ENCODE results near the gene RALGAPA2. TPM values are rescaled to one million over a fixed set of nuclear protein-coding genes. Genes with fewer than 3 reads are reported as not detected.

Gene RALGAPA2
- total and polyA plus RNA-seq, 5 donors from 2014 or later = 4.7 to 28.8 (median 6.2) TPM

GRCh38 chr20:20692587-20692986 lies 19.9 kb downstream of the RALGAPA2 start:
- Mint-ChIP-seq H3K4me1 (peaks cover 0 to 45% (median 27%) of the 10 kb centered on the region in 4 donors), H3K27me3 (peaks cover 4% of the 10 kb centered on the region), H3K36me3 (peaks cover 12% of the 10 kb centered on the region), H3K9me3 (no peaks in the 10 kb centered on the region), H3K4me3 (no peak overlapping the region), H3K27ac (no peak overlapping the region)
- H3K27me3 ChIP-seq (ENCODE audit: control insufficient read depth, insufficient read depth, low read length) = no peaks in the 10 kb centered on the region
- H3K27ac ChIP-seq (ENCODE audit: insufficient read depth, low read length, poor library complexity, severe bottlenecking) = no peak overlapping the region
- ATAC-seq (ENCODE audit: low read depth in 2 of 2) (no peak), DNase-seq (no peak)
- H3K4me3 ChIP-seq (ENCODE audit: low read depth, low read length) = no peak overlapping the region
- no peaks in the 10 kb centered on the region for H3K4me1 ChIP-seq (ENCODE audit: control insufficient read depth, insufficient read depth, low read length, poor library complexity, severe bottlenecking)
- H3K36me3 ChIP-seq (ENCODE audit: control insufficient read depth, insufficient read depth, low read length) = no peaks in the 10 kb centered on the region
- no peaks in the 10 kb centered on the region for H3K9me3 ChIP-seq (ENCODE audit: control insufficient read depth in 2 of 2, low read length in 2 of 2)

- Histone ChIP-seq H3K27me3 (ENCODE audit: control insufficient read depth, insufficient read depth, low read length) (no peaks in the 10 kb centered on the region), H3K4me1 (ENCODE audit: control insufficient read depth, insufficient read depth, low read length, poor library complexity, severe bottlenecking) (no peaks in the 10 kb centered on the region), H3K9me3 (ENCODE audit: control insufficient read depth in 2 of 2, low read length in 2 of 2) (no peaks in the 10 kb centered on the region), H3K27ac (ENCODE audit: insufficient read depth, low read length, poor library complexity, severe bottlenecking) (no peak overlapping the region), H3K4me3 (ENCODE audit: low read depth, low read length) (no peak overlapping the region), H3K36me3 (ENCODE audit: control insufficient read depth, insufficient read depth, low read length) (no peaks in the 10 kb centered on the region)
- H3K4me1 Mint-ChIP-seq = peaks cover 0 to 50% (median 27%) of the 10 kb centered on the region in 4 donors
- H3K27ac Mint-ChIP-seq = no peak overlapping the region
- no peak for DNase-seq
- no peak for ATAC-seq (ENCODE audit: low read depth in 2 of 2)
- H3K27me3 Mint-ChIP-seq = peaks cover 4% of the 10 kb centered on the region
- no peaks in the 10 kb centered on the region for H3K9me3 Mint-ChIP-seq
- peaks cover 10% of the 10 kb centered on the region for H3K36me3 Mint-ChIP-seq
- no peak overlapping the region for H3K4me3 Mint-ChIP-seq
Observed at GRCh38 chr20:20691477-20692235, 20.8 kb downstream of the RALGAPA2 start.

- Mint-ChIP-seq H3K27me3 (no peaks in the 10 kb centered on the region), H3K27ac (no peak overlapping the region), H3K4me1 (peaks cover 0 to 49% (median 23%) of the 10 kb centered on the region in 4 donors), H3K9me3 (no peaks in the 10 kb centered on the region), H3K4me3 (no peak overlapping the region), H3K36me3 (peaks cover 5% of the 10 kb centered on the region)
- Histone ChIP-seq H3K27me3 (ENCODE audit: control insufficient read depth, insufficient read depth, low read length) (no peaks in the 10 kb centered on the region), H3K27ac (ENCODE audit: insufficient read depth, low read length, poor library complexity, severe bottlenecking) (no peak overlapping the region), H3K36me3 (ENCODE audit: control insufficient read depth, insufficient read depth, low read length) (no peaks in the 10 kb centered on the region), H3K4me3 (ENCODE audit: low read depth, low read length) (no peak overlapping the region), H3K4me1 (ENCODE audit: control insufficient read depth, insufficient read depth, low read length, poor library complexity, severe bottlenecking) (no peaks in the 10 kb centered on the region), H3K9me3 (ENCODE audit: control insufficient read depth in 2 of 2, low read length in 2 of 2) (no peaks in the 10 kb centered on the region)
- ATAC-seq (ENCODE audit: low read depth in 2 of 2) (no peak), DNase-seq (no peak)
Observed at GRCh38 chr20:20690676-20691476, 21.6 kb downstream of the RALGAPA2 start.

- Mint-ChIP-seq H3K36me3 (peaks cover 2% of the 10 kb centered on the region), H3K4me1 (peaks cover 5 to 70% (median 34%) of the 10 kb centered on the region in 4 donors), H3K27me3 (no peaks in the 10 kb centered on the region), H3K4me3 (no peak overlapping the region), H3K9me3 (no peaks in the 10 kb centered on the region), H3K27ac (peak overlapping the region in 2 of 3 donors; percentile 12 to 18)
- no peaks in the 10 kb centered on the region for H3K27me3 ChIP-seq (ENCODE audit: control insufficient read depth, insufficient read depth, low read length)
- no peak for DNase-seq
- no peaks in the 10 kb centered on the region for H3K36me3 ChIP-seq (ENCODE audit: control insufficient read depth, insufficient read depth, low read length)
- H3K27ac ChIP-seq (ENCODE audit: insufficient read depth, low read length, poor library complexity, severe bottlenecking) = no peak overlapping the region
- H3K9me3 ChIP-seq (ENCODE audit: control insufficient read depth in 2 of 2, low read length in 2 of 2) = no peaks in the 10 kb centered on the region
- ATAC-seq (ENCODE audit: low read depth in 2 of 2) = no peak
- H3K4me3 ChIP-seq (ENCODE audit: low read depth, low read length) = no peak overlapping the region
- H3K4me1 ChIP-seq (ENCODE audit: control insufficient read depth, insufficient read depth, low read length, poor library complexity, severe bottlenecking) = no peaks in the 10 kb centered on the region
Observed at GRCh38 chr20:20687319-20687718, 25.1 kb downstream of the RALGAPA2 start.

GRCh38 chr20:20685635-20686034 lies 26.8 kb downstream of the RALGAPA2 start:
- no peak overlapping the region for H3K4me3 ChIP-seq (ENCODE audit: low read depth, low read length)
- no peaks in the 10 kb centered on the region for H3K4me1 ChIP-seq (ENCODE audit: control insufficient read depth, insufficient read depth, low read length, poor library complexity, severe bottlenecking)
- Mint-ChIP-seq H3K4me1 (peaks cover 11 to 72% (median 33%) of the 10 kb centered on the region in 4 donors), H3K27ac (no peak overlapping the region), H3K27me3 (no peaks in the 10 kb centered on the region), H3K4me3 (no peak overlapping the region), H3K36me3 (peaks cover 4% of the 10 kb centered on the region), H3K9me3 (no peaks in the 10 kb centered on the region)
- H3K9me3 ChIP-seq (ENCODE audit: control insufficient read depth in 2 of 2, low read length in 2 of 2) = no peaks in the 10 kb centered on the region
- ATAC-seq (ENCODE audit: low read depth in 2 of 2) (no peak), DNase-seq (no peak)
- no peaks in the 10 kb centered on the region for H3K36me3 ChIP-seq (ENCODE audit: control insufficient read depth, insufficient read depth, low read length)
- H3K27ac ChIP-seq (ENCODE audit: insufficient read depth, low read length, poor library complexity, severe bottlenecking) = no peak overlapping the region
- no peaks in the 10 kb centered on the region for H3K27me3 ChIP-seq (ENCODE audit: control insufficient read depth, insufficient read depth, low read length)

- H3K27me3 Mint-ChIP-seq = no peaks in the 10 kb centered on the region
- DNase-seq (no peak), ATAC-seq (ENCODE audit: low read depth in 2 of 2) (no peak)
- no peaks in the 10 kb centered on the region for H3K9me3 Mint-ChIP-seq
- peaks cover 16 to 76% (median 34%) of the 10 kb centered on the region in 4 donors for H3K4me1 Mint-ChIP-seq
- Histone ChIP-seq H3K36me3 (ENCODE audit: control insufficient read depth, insufficient read depth, low read length) (peaks cover 7% of the 10 kb centered on the region), H3K27me3 (ENCODE audit: control insufficient read depth, insufficient read depth, low read length) (no peaks in the 10 kb centered on the region), H3K4me3 (ENCODE audit: low read depth, low read length) (no peak overlapping the region), H3K27ac (ENCODE audit: insufficient read depth, low read length, poor library complexity, severe bottlenecking) (no peak overlapping the region), H3K9me3 (ENCODE audit: control insufficient read depth in 2 of 2, low read length in 2 of 2) (no peaks in the 10 kb centered on the region), H3K4me1 (ENCODE audit: control insufficient read depth, insufficient read depth, low read length, poor library complexity, severe bottlenecking) (no peaks in the 10 kb centered on the region)
- H3K36me3 Mint-ChIP-seq = peaks cover 14% of the 10 kb centered on the region
- no peak overlapping the region for H3K4me3 Mint-ChIP-seq
- peak overlapping the region in 2 of 3 donors; percentile 26 to 28 for H3K27ac Mint-ChIP-seq
Observed at GRCh38 chr20:20683481-20684321, 28.7 kb downstream of the RALGAPA2 start.

GRCh38 chr20:20683020-20683419 lies 29.4 kb downstream of the RALGAPA2 start:
- Histone ChIP-seq H3K9me3 (ENCODE audit: control insufficient read depth in 2 of 2, low read length in 2 of 2) (no peaks in the 10 kb centered on the region), H3K4me1 (ENCODE audit: control insufficient read depth, insufficient read depth, low read length, poor library complexity, severe bottlenecking) (no peaks in the 10 kb centered on the region), H3K27ac (ENCODE audit: insufficient read depth, low read length, poor library complexity, severe bottlenecking) (no peak overlapping the region), H3K27me3 (ENCODE audit: control insufficient read depth, insufficient read depth, low read length) (no peaks in the 10 kb centered on the region), H3K36me3 (ENCODE audit: control insufficient read depth, insufficient read depth, low read length) (peaks cover 8% of the 10 kb centered on the region), H3K4me3 (ENCODE audit: low read depth, low read length) (no peak overlapping the region)
- Mint-ChIP-seq H3K4me1 (peaks cover 16 to 72% (median 34%) of the 10 kb centered on the region in 4 donors), H3K27me3 (no peaks in the 10 kb centered on the region), H3K9me3 (no peaks in the 10 kb centered on the region), H3K36me3 (peaks cover 21% of the 10 kb centered on the region), H3K27ac (peak overlapping the region; percentile 26 to 52 (median 28)), H3K4me3 (no peak overlapping the region)
- DNase-seq = no peak
- ATAC-seq (ENCODE audit: low read depth in 2 of 2) = no peak

All from CD4-positive, CD25-positive, alpha-beta regulatory T cell (primary cell).